ENCODE results near the gene ANKRD17.
A peak's percentile ranks its signal among the peaks of the same experiment; 100 is the strongest.

ANKRD17 gene

DNA sequence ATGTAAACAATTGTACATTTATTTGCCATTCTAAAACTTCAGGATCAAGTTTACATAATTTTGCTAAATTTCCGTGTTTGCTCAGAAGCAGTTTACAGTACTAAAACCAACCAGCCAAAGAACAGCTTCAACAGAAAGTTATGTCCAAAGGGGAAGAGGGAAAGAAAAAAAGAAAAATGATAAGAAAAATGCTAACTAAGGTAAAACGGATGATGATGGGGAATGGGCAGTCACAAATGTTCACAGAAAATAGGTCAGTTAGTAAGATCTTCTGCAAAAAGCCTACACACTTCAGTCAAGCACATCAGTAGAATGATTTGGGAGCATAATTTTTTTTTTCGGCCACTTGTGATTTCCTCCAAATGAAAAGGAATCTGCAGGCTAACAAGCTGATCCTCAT, 182.8 kb downstream of the ANKRD17 start:
- FAIRE-seq (no peak), DNase-seq (ENCODE audit: insufficient read length, low spot score) (no peak)
- TF ChIP-seq POU2F2 (IDR thresholded peaks at IDR 0.05; ENCODE audit: low read depth, low read length) (no peak), TAF1 (IDR thresholded peaks at IDR 0.05; ENCODE audit: low read depth, low read length) (no peak), SPI1 (IDR thresholded peaks at IDR 0.05; ENCODE audit: low read depth, low read length) (no peak), POLR2AphosphoS5 (IDR thresholded peaks at IDR 0.05; ENCODE audit: low read depth, low read length) (no peak), PAX5 (IDR thresholded peaks at IDR 0.05; ENCODE audit: insufficient read depth, low read length, severe bottlenecking) (no peak), POLR2A (IDR thresholded peaks at IDR 0.05; ENCODE audit: low read depth, low read length) (no peak)

DNA sequence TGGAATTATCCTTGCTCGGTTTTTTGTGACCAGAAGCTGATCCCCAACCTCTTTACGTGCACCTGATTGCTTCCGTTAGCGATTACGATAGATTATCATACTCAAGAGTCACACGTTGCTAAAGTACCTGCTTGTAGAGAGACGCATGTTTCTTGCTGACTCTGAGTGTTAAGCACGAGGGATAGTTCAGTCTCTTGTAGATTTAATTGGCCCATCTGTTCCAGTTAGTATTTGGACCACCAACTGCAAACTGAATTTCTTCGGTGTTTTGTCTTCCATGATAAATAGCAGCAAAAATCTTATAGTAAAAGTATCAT, 188.6 kb downstream of the ANKRD17 start:
- DNase-seq (ENCODE audit: insufficient read length, low spot score) (no peak), FAIRE-seq (no peak)
- TF ChIP-seq TAF1 (IDR thresholded peaks at IDR 0.05; ENCODE audit: low read depth, low read length) (no peak), PAX5 (IDR thresholded peaks at IDR 0.05; ENCODE audit: insufficient read depth, low read length, severe bottlenecking) (no peak), POU2F2 (IDR thresholded peaks at IDR 0.05; ENCODE audit: low read depth, low read length) (no peak), SPI1 (IDR thresholded peaks at IDR 0.05; ENCODE audit: low read depth, low read length) (no peak), POLR2A (IDR thresholded peaks at IDR 0.05; ENCODE audit: low read depth, low read length) (no peak), POLR2AphosphoS5 (IDR thresholded peaks at IDR 0.05; ENCODE audit: low read depth, low read length) (no peak)

DNA sequence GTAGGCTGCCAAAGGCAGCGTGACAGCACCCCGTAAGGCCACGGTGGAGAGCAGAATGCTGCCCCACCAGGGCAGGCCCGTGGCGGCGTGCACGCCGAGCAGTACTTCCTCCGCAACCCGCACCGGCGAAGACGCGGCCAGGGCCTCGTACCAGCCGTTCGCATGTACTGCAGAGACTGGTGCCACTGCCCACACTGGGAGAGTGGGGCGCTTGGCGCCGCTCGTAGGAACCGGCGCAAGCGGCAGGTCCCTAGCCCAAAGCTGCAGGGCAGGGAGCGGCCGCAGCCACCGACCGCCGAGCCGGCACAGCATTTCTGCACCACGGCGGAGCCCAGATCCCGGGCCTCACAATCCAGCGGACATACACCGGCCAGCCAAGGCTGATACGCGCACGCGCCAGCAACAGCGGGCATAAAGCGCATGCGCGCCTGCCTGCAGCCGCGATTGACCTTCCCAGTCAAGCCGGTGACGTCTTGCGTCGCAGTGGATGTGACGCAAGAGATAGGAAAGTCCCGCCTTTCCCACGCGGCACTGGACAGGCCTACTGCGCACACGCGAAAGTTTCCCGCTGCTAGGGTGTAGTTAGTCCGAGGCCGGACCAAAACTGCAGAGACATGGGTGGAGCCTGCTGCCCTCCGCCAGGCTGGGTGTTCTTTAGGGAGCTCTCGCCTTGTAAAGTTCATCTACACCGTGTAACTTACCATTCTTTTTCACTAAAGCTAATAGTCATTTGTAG, 189.1 kb downstream of the ANKRD17 start, which contains the start of gene COX18:
Gene COX18, minus strand, starts transcription at position 379 of the 736 bp plus-strand sequence. Its CDS starts 67 bp downstream, at position 312.
- FAIRE-seq: peak; percentile 100
- TF ChIP-seq PAX5 (IDR thresholded peaks at IDR 0.05; ENCODE audit: insufficient read depth, low read length, severe bottlenecking) (no peak), POLR2A (IDR thresholded peaks at IDR 0.05; ENCODE audit: low read depth, low read length) (peak; percentile 98), TAF1 (IDR thresholded peaks at IDR 0.05; ENCODE audit: low read depth, low read length) (peak; percentile 73), POLR2AphosphoS5 (IDR thresholded peaks at IDR 0.05; ENCODE audit: low read depth, low read length) (peak; percentile 96), SPI1 (IDR thresholded peaks at IDR 0.05; ENCODE audit: low read depth, low read length) (peak; percentile 42; the same call in 1 of the 2 replicates), POU2F2 (IDR thresholded peaks at IDR 0.05; ENCODE audit: low read depth, low read length) (no peak; the same call in 1 of the 2 replicates)
- peak; percentile 63 for DNase-seq (ENCODE audit: insufficient read length, low spot score)

DNA sequence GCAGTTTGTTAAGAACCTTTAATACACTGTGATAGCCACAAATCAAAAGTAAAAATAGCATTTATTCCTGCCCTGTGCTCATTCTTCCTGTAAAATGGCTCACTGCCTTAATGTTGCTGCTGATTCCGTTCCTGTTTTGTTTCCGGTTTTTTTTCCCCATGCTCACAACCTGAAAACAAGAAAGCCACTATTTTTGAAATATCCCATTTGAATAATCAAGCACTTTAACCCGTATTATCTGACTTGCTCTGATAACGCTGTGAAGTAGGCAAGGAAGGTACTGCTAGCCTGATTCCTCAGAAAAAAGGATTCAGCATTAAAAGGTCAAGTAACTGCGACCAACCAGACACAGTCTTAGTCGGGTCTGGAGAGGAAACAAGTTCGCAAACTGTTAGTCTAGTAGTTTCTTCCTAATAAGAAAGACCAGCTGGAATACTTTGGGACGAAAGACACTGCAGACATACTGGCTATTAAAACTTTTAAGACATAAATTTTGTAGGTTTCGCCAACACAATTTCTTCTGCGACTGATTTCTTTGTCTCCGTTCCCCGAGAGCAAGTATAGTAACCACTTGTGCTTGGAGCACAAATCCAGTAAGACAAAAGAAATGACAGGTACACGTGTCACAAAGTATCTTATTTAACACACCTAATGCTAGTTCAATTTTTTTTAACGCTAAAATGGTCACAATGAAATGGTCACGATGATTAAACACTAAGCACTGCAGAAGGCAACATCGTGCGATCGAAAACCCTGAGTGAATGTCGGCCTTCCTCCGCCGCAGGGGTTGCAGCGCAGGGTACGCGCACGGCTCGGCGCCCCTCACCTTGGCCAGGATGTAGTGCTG, 189.9 kb downstream of the ANKRD17 start:
- TF ChIP-seq POLR2A (IDR thresholded peaks at IDR 0.05; ENCODE audit: low read depth, low read length) (no peak), TAF1 (IDR thresholded peaks at IDR 0.05; ENCODE audit: low read depth, low read length) (no peak), POLR2AphosphoS5 (IDR thresholded peaks at IDR 0.05; ENCODE audit: low read depth, low read length) (no peak), SPI1 (IDR thresholded peaks at IDR 0.05; ENCODE audit: low read depth, low read length) (no peak), PAX5 (IDR thresholded peaks at IDR 0.05; ENCODE audit: insufficient read depth, low read length, severe bottlenecking) (no peak), POU2F2 (IDR thresholded peaks at IDR 0.05; ENCODE audit: low read depth, low read length) (no peak)
- no peak for DNase-seq (ENCODE audit: insufficient read length, low spot score)
- no peak for FAIRE-seq

DNA sequence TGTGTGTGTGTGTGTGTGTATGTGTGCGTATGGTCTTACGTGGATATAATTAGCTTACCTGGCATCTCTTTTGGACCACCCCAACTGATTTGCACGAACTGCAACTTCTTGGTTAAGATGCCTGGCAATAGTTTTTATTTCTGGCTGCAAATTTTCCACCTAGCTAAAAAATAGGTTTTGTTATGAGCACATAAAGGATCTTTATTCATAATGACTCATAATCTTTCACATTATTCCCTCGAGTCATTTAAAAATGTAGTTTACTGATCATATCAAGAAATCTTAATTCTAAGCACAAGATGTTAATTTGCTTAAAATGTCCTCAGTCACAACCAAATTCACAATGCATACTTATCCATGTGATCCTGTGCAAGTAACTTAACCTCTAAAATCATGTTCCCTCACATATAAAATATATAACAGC, 190.6 kb downstream of the ANKRD17 start:
- DNase-seq (ENCODE audit: insufficient read length, low spot score): no peak
- TF ChIP-seq POLR2AphosphoS5 (IDR thresholded peaks at IDR 0.05; ENCODE audit: low read depth, low read length): no peak
- TF ChIP-seq PAX5 (IDR thresholded peaks at IDR 0.05; ENCODE audit: insufficient read depth, low read length, severe bottlenecking): no peak
- no peak for TF ChIP-seq POU2F2 (IDR thresholded peaks at IDR 0.05; ENCODE audit: low read depth, low read length)
- no peak for TF ChIP-seq POLR2A (IDR thresholded peaks at IDR 0.05; ENCODE audit: low read depth, low read length)
- no peak for TF ChIP-seq TAF1 (IDR thresholded peaks at IDR 0.05; ENCODE audit: low read depth, low read length)
- no peak for TF ChIP-seq SPI1 (IDR thresholded peaks at IDR 0.05; ENCODE audit: low read depth, low read length)
- FAIRE-seq: no peak

DNA sequence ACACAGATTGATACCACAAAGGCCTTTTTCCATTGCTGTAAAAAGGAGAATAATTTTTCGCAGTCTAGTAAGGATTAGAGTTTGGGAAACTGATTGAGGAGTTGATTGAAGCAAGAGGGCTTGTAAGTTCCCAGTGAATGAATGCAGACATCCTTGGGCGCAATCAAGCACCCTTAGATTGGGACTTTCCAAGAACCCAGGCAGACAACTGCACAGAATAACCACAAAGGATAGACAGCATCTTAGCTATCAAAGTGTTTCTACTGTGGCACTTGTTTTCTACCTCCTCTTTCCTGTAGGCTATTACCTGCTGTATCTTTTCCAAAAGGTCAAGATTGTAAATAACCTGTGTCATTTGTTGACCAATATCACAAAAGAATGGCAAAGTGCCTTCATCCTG, 191.7 kb downstream of the ANKRD17 start:
- no peak for DNase-seq (ENCODE audit: insufficient read length, low spot score)
- TF ChIP-seq POLR2AphosphoS5 (IDR thresholded peaks at IDR 0.05; ENCODE audit: low read depth, low read length) (no peak), POLR2A (IDR thresholded peaks at IDR 0.05; ENCODE audit: low read depth, low read length) (no peak), POU2F2 (IDR thresholded peaks at IDR 0.05; ENCODE audit: low read depth, low read length) (no peak), PAX5 (IDR thresholded peaks at IDR 0.05; ENCODE audit: insufficient read depth, low read length, severe bottlenecking) (no peak), SPI1 (IDR thresholded peaks at IDR 0.05; ENCODE audit: low read depth, low read length) (no peak), TAF1 (IDR thresholded peaks at IDR 0.05; ENCODE audit: low read depth, low read length) (no peak)
- FAIRE-seq: peak; percentile 9

DNA sequence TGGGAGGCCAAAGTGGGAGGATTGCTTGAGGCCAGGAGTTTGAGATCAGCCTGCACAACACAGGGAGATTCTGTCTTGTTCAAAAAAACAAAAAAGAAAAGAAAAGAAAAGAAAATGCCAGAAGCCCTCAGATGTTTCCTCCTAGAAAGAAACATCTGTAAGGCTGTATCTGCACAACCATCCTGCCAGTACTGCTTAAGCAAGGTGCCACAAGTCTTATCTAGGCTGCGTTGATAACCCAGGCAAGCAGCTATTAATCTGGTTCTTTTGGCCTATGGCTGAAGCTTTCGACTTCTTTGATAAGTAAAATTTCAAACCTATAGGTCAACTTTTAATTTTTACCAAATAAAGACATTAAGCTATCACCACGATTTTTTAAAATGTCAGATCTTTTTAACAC, 192.2 kb downstream of the ANKRD17 start:
- DNase-seq (ENCODE audit: insufficient read length, low spot score) (no peak), FAIRE-seq (no peak)
- TF ChIP-seq POLR2AphosphoS5 (IDR thresholded peaks at IDR 0.05; ENCODE audit: low read depth, low read length) (no peak), POU2F2 (IDR thresholded peaks at IDR 0.05; ENCODE audit: low read depth, low read length) (no peak), TAF1 (IDR thresholded peaks at IDR 0.05; ENCODE audit: low read depth, low read length) (no peak), SPI1 (IDR thresholded peaks at IDR 0.05; ENCODE audit: low read depth, low read length) (no peak), PAX5 (IDR thresholded peaks at IDR 0.05; ENCODE audit: insufficient read depth, low read length, severe bottlenecking) (no peak), POLR2A (IDR thresholded peaks at IDR 0.05; ENCODE audit: low read depth, low read length) (no peak)

DNA sequence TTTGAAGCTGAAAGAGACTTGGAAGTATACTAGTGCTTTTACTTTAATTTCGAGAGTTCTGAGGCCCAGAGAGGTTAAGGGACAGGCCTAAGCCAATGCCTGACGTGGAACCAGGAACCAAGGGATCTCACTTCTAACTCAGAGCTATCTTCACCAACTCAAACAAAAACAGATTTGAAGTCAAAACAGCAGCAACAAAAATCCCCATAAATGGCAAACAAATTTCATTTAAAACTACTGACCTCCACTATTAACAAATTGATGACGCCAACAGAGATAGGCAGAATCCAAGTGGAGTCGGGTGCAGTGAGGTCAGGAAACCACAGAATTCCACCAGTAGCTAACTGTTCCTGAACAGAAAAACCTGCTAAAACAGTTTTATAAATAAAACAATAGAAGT, 194.1 kb downstream of the ANKRD17 start:
- DNase-seq (ENCODE audit: insufficient read length, low spot score) (no peak), FAIRE-seq (no peak)
- no peak for TF ChIP-seq PAX5 (IDR thresholded peaks at IDR 0.05; ENCODE audit: insufficient read depth, low read length, severe bottlenecking)
- no peak for TF ChIP-seq TAF1 (IDR thresholded peaks at IDR 0.05; ENCODE audit: low read depth, low read length)
- TF ChIP-seq POU2F2 (IDR thresholded peaks at IDR 0.05; ENCODE audit: low read depth, low read length): no peak
- TF ChIP-seq POLR2A (IDR thresholded peaks at IDR 0.05; ENCODE audit: low read depth, low read length): no peak
- no peak for TF ChIP-seq POLR2AphosphoS5 (IDR thresholded peaks at IDR 0.05; ENCODE audit: low read depth, low read length)
- no peak for TF ChIP-seq SPI1 (IDR thresholded peaks at IDR 0.05; ENCODE audit: low read depth, low read length)
